Neural cell (in vitro differentiated cells): ENCODE results near the gene P3R3URF. TPM values are rescaled to one million over a fixed set of nuclear protein-coding genes. Genes with fewer than 3 reads are reported as not detected.
A peak's percentile ranks its signal among the peaks of the same experiment; 100 is the strongest.

Source experiments
- H2AFZ ChIP-seq: fragments of 200-600, 300-800 bp; sonication (generic), shearing (Covaris generic); 2 replicates; pipeline ENCODE4 v1.6.0; 2014; ENCODE audit warnings: low read depth, mild to moderate bottlenecking, antibody characterized with exemption, low read length, moderate library complexity
- H3F3A ChIP-seq: fragments of 200-600 bp; shearing (Covaris generic); 2 replicates; pipeline ENCODE4 v1.6.1; 2016; ENCODE audit warnings: mild to moderate bottlenecking, moderate library complexity, mixed read lengths, antibody characterized with exemption, low read length; ENCODE audit not compliant: insufficient read depth, poor library complexity, severe bottlenecking
- H3K27ac ChIP-seq: fragments of 200-600, 300-800 bp; sonication (generic), shearing (Covaris generic); 2 replicates; pipeline ENCODE4 v1.5.1; 2014; ENCODE audit warnings: mild to moderate bottlenecking, low read length, moderate library complexity
- H3K27me3 ChIP-seq: fragments of 300-800, 200-600 bp; sonication (generic), shearing (Covaris generic); 2 replicates; pipeline ENCODE4 v1.6.0; 2014; ENCODE audit warnings: mild to moderate bottlenecking, low read depth, low read length, moderate library complexity; ENCODE audit not compliant: insufficient read depth
- H3K36me3 ChIP-seq: fragments of 300-800, 200-600 bp; sonication (generic), shearing (Covaris generic); 2 replicates; pipeline ENCODE4 v1.5.1; 2014; ENCODE audit warnings: mild to moderate bottlenecking, antibody characterized with exemption, low read length, moderate library complexity; ENCODE audit not compliant: insufficient read depth
- H3K4me2 ChIP-seq: fragments of 300-800, 200-600 bp; sonication (generic), shearing (Covaris generic); 2 replicates; pipeline ENCODE4 v1.6.0; 2014; ENCODE audit warnings: mild to moderate bottlenecking, low read length
- H3K4me3 ChIP-seq: fragments of 300-800, 200-600 bp; sonication (generic), shearing (Covaris generic); 2 replicates; pipeline ENCODE4 v1.5.1; 2014; ENCODE audit warnings: mild to moderate bottlenecking, low read length, moderate library complexity
- H3K79me2 ChIP-seq: fragments of 200-600 bp; shearing (Covaris generic); replicated peaks from 2 replicates; pipeline ENCODE4 v1.6.0; 2014; ENCODE audit warnings: mild to moderate bottlenecking, low read length, moderate library complexity; ENCODE audit not compliant: insufficient read depth
- H3K9ac ChIP-seq: fragments of 300-800, 200-600 bp; sonication (generic), shearing (Covaris generic); 2 replicates; pipeline ENCODE4 v1.6.1; 2016; ENCODE audit warnings: mild to moderate bottlenecking, low read length, mixed read lengths
- H3K9me2 ChIP-seq: fragments of 200-600 bp; shearing (Covaris generic); 2 replicates; pipeline ENCODE4 v1.6.1; 2016; ENCODE audit warnings: mild to moderate bottlenecking, low read length, mixed read lengths; ENCODE audit not compliant: insufficient read depth
- H3K9me3 ChIP-seq: fragments of 200-600, 300-800 bp; sonication (generic), shearing (Covaris generic); 2 replicates; pipeline ENCODE4 v1.6.1; 2016; ENCODE audit warnings: mild to moderate bottlenecking, mixed run types, low read length, moderate library complexity, mixed read lengths
- H4K20me1 ChIP-seq: fragments of 200-600 bp; shearing (Covaris generic); 2 replicates; pipeline ENCODE4 v1.6.1; 2016; ENCODE audit warnings: mild to moderate bottlenecking, mixed run types; ENCODE audit not compliant: insufficient read depth
- CTCF ChIP-seq: fragments of 450-650 bp; IDR thresholded peaks from 2 replicates; pipeline ENCODE4 v1.5.1; 2014; ENCODE audit warnings: antibody characterized with exemption, mild to moderate bottlenecking, moderate library complexity; ENCODE audit not compliant: poor library complexity, severe bottlenecking
- EP300 ChIP-seq: fragments of 450-650 bp; conservative IDR thresholded peaks from 2 replicates; pipeline ENCODE4 v1.6.1; 2014; ENCODE audit warnings: antibody characterized with exemption, mild to moderate bottlenecking, moderate library complexity; ENCODE audit not compliant: poor library complexity, severe bottlenecking
- EZH2 ChIP-seq: fragments of 200-600, 300-800 bp; shearing (Covaris generic), sonication (generic); IDR thresholded peaks from 2 replicates; pipeline ENCODE4 v1.6.1; 2014; ENCODE audit warnings: antibody characterized with exemption, low read length, borderline replicate concordance, mild to moderate bottlenecking; ENCODE audit not compliant: insufficient read depth, poor library complexity, severe bottlenecking
- MXI1 ChIP-seq: fragments of 450-650 bp; conservative IDR thresholded peaks from 2 replicates; pipeline ENCODE4 v1.6.1; 2014; ENCODE audit warnings: antibody characterized with exemption, mild to moderate bottlenecking; ENCODE audit not compliant: poor library complexity, severe bottlenecking
- POLR2AphosphoS5 ChIP-seq: IDR thresholded peaks from 2 replicates; pipeline ENCODE4 v1.6.1; 2012
- RAD21 ChIP-seq: fragments of 450-650 bp; conservative IDR thresholded peaks from 2 replicates; pipeline ENCODE4 v1.6.1; 2014; ENCODE audit warnings: antibody characterized with exemption, mild to moderate bottlenecking, moderate library complexity
- SMC3 ChIP-seq: fragments of 450-650 bp; conservative IDR thresholded peaks from 2 replicates; pipeline ENCODE4 v1.6.1; 2014; ENCODE audit warnings: antibody characterized with exemption, mild to moderate bottlenecking, moderate library complexity; ENCODE audit not compliant: poor library complexity
- TAF1 ChIP-seq: IDR thresholded peaks from 2 replicates; pipeline ENCODE4 v1.6.1; 2012; ENCODE audit warnings: low read depth
- polyA plus RNA-seq: library from polyadenylated mRNA; depleted of rRNA; stranded (reverse); fragments of >200 nt; gene quantifications from 2 replicates; pipeline ENCODE4 v1.2.3, GENCODE V29; 2014
- TF ChIP-seq, protein P1 (sequence below): IDR thresholded peaks from 2 replicates; pipeline ENCODE4 v1.6.1; 2012; ENCODE audit warnings: borderline replicate concordance

Gene P3R3URF
- polyA plus RNA-seq, 1 donor from 2014 or later, result not detected

- H2AFZ ChIP-seq, result no peak overlapping the region
- H3K79me2 ChIP-seq, result no peaks in the 10 kb centered on the region
- H3K4me3 ChIP-seq, result no peak overlapping the region
- H3K9ac ChIP-seq, result no peak overlapping the region
- H3K4me2 ChIP-seq, result no peak overlapping the region
- H3K36me3 ChIP-seq, result no peaks in the 10 kb centered on the region
- H3F3A ChIP-seq, result no peaks in the 10 kb centered on the region
- no peak overlapping the region for H3K27ac ChIP-seq
- H3K9me2 ChIP-seq, result no peaks in the 10 kb centered on the region
- no peaks in the 10 kb centered on the region for H4K20me1 ChIP-seq
- H3K27me3 ChIP-seq, result peaks cover 11% of the 10 kb centered on the region
- no peaks in the 10 kb centered on the region for H3K9me3 ChIP-seq
- TF ChIP-seq, protein P1, sequence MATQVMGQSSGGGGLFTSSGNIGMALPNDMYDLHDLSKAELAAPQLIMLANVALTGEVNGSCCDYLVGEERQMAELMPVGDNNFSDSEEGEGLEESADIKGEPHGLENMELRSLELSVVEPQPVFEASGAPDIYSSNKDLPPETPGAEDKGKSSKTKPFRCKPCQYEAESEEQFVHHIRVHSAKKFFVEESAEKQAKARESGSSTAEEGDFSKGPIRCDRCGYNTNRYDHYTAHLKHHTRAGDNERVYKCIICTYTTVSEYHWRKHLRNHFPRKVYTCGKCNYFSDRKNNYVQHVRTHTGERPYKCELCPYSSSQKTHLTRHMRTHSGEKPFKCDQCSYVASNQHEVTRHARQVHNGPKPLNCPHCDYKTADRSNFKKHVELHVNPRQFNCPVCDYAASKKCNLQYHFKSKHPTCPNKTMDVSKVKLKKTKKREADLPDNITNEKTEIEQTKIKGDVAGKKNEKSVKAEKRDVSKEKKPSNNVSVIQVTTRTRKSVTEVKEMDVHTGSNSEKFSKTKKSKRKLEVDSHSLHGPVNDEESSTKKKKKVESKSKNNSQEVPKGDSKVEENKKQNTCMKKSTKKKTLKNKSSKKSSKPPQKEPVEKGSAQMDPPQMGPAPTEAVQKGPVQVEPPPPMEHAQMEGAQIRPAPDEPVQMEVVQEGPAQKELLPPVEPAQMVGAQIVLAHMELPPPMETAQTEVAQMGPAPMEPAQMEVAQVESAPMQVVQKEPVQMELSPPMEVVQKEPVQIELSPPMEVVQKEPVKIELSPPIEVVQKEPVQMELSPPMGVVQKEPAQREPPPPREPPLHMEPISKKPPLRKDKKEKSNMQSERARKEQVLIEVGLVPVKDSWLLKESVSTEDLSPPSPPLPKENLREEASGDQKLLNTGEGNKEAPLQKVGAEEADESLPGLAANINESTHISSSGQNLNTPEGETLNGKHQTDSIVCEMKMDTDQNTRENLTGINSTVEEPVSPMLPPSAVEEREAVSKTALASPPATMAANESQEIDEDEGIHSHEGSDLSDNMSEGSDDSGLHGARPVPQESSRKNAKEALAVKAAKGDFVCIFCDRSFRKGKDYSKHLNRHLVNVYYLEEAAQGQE, result no peak
- TF ChIP-seq RAD21 (no peak), EZH2 (no peak), SMC3 (no peak), POLR2AphosphoS5 (no peak), EP300 (no peak), TAF1 (no peak), MXI1 (no peak), CTCF (no peak)
Measured at GRCh38 chr1:46204406-46204742, 28.1 kb upstream of the P3R3URF start.

- TF ChIP-seq, protein P1, result no peak
- no peak for TF ChIP-seq RAD21
- TF ChIP-seq POLR2AphosphoS5, result no peak
- no peak for TF ChIP-seq SMC3
- TF ChIP-seq CTCF, result no peak
- no peak for TF ChIP-seq TAF1
- no peak for TF ChIP-seq MXI1
- TF ChIP-seq EP300, result no peak
- TF ChIP-seq EZH2, result no peak
- Histone ChIP-seq H3K4me2 (peak overlapping the region; percentile 51), H3K27me3 (peaks cover 11% of the 10 kb centered on the region), H3K9me3 (no peaks in the 10 kb centered on the region), H3K79me2 (no peaks in the 10 kb centered on the region), H3K27ac (no peak overlapping the region), H3K9me2 (no peaks in the 10 kb centered on the region), H3K36me3 (no peaks in the 10 kb centered on the region), H2AFZ (no peak overlapping the region), H3K4me3 (peak overlapping the region; percentile 72), H3K9ac (peak overlapping the region; percentile 62), H3F3A (no peaks in the 10 kb centered on the region), H4K20me1 (no peaks in the 10 kb centered on the region)
Measured at GRCh38 chr1:46203738-46204405, 27.6 kb upstream of the P3R3URF start.
